Measurements from ENCODE around the gene ZNF117. TPM values are rescaled to one million over a fixed set of nuclear protein-coding genes. Genes with fewer than 3 reads are reported as not detected.

The ZNF117 gene
- 2.4 and 31.0 TPM in 2 replicates for total RNA-seq

DNA sequence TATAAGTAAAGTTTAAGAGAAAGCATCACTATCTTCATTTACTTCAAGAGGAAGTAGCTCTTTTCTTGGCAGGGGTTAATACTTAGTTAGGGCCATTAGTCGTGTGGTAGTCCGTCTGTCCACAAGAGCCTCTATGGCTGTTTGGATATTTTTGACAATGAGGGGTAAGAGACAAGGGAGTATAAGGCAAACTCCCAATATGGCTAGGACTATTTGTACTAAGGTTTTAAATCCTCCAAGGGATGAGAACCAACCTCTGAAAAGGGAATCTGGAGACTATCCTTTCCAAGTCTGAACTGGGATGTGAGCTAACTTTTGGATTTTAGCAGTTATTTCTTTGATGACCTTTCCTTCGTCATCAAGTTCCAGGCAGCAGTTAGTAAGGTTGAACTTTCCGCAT is at the start of gene ZNF117:
Gene ZNF117 (minus strand): TSS at position 101 of the 400 bp plus-strand sequence.

GRCh38 chr7:65006094-65006992 is 15.5 kb upstream of the ZNF117 start, which contains the start of gene ERV3-1:
Gene ERV3-1 (minus strand): TSS chr7:65006687. CDS start chr7:64993026, 13,661 bp downstream.

Other genes with a start within 250 kb of the ZNF117 start
- gene ZNF138, start 196.6 kb downstream of the ZNF117 start, total RNA-seq = 6.2 and 15.7 TPM in 2 replicates
- gene ZNF273, start 87.8 kb downstream of the ZNF117 start, total RNA-seq = 2.1 and 6.8 TPM in 2 replicates
- gene ERV3-1, start 15.7 kb upstream of the ZNF117 start, total RNA-seq = 3.8 and 29.0 TPM in 2 replicates